GM18520 (cell line): Measurements from ENCODE around the gene ANKS4B.
A peak's percentile ranks its signal among the peaks of the same experiment; 100 is the strongest.
"Not testable (repeated sequence)": the region's sequence is repeated elsewhere in the genome, so short reads cannot be mapped to it uniquely, and the experiment has no call there.

Source experiments
- ATAC-seq: cut with Tn5 transposase; IDR thresholded peaks from one replicate; pipeline ENCODE4 v1.9.1; 2021; ENCODE audit not compliant: unreplicated experiment

ANKS4B gene

GRCh38 chr16:21260870-21261791, 27.6 kb downstream of the ANKS4B start:
- ATAC-seq: no peak

DNA sequence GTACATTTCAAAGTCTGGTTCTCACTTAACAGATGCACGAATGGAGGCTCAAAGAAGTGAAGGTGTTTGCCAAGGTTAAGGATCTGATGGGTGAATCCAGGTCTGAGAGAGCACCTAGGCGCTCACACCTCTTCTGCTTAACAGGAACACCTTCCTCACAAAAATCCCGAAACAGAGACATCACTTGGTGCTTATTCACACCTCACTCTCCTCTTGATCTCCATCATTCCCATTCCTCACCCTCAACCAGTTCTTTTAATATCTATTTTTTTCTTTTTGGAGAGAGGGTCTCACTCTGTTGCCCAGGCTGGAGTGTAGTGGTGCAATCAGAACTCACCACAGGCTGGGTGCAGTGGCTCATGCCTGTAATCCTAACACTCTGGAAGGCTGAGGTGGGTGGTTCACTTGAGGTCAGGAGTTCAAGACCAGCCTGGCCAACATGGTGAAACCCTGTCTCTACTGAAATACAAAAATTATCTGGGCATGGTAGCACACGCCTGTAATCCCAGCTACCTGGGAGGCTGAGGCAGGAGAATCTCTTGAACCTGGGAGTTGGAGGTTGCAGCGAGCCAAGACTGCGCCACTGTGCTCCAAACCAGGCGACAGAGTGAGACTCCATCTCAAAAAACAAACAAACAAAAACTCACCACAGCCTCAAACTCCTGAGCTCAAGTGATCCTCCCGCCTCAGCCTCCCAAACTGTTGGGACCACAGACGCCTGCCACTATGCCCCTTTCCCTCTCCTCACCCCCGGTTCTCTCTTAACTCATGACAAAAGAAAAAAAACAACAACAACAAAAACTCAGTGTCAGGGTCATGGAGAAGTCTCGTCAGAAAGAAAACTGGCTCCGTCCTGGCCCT, 29.5 kb downstream of the ANKS4B start:
- no peak for ATAC-seq

GRCh38 chr16:21263640-21264570, 30.4 kb downstream of the ANKS4B start:
- ATAC-seq: peak; percentile 66

DNA sequence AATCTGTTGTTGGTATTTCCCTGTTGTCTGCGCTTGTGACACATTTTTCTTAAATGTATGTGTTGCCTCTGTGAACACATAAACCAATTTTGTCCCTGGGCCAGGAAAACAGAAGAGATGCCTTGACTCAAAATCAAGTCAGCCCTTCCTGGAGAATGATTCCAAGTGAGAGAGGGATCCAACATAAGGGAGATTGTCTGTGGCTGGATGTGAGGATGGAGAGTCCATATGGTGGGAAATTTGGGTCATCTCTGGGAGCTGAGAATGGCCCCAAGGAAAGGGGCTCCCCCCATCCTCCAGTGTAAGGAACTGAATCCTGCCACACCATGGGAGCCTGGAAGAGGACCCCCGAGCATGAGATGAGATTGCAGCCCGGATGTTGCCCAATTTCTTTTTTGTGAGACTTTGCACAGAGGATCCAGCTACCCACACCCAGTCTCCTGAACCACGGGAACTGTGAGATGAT, 31.1 kb downstream of the ANKS4B start:
- no peak for ATAC-seq

DNA sequence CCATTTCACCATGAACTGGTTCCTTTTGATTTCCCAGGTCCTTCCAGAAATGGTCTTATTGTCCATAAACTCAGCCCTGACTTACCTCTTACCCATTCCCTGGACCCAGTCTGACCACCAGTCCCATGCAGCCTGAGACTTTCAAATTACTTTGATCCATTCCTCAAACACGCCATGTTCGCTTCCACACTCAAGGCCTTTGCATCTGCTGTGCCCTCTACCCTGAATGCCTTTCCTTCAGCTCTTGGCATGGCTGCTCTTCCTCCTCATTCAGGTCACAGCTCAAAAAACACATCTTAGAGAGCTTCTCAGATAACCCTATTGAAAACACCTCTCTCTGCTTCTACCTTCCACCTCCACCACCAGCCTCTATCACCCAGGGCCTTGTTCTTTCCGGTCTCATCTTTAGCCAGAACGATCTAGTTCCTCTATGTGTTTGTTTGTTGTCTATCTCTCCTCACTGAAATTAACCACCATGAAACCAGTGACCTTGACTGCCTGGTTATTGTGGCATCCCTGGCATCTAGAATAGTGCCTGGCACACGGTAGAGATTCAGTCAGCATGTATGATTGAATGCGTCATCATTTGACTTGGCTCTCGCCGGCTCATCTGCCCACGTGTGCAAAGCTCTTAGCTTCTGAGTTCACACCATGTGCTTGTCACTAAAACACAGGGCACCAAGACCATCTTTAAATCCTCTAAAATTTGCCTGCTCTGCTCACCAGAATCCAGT, 31.8 kb downstream of the ANKS4B start:
- ATAC-seq: no peak

GRCh38 chr16:21267298-21267697, 33.8 kb downstream of the ANKS4B start:
- ATAC-seq: no peak

- no peak for ATAC-seq
Observed at GRCh38 chr16:21268236-21268635, 34.7 kb downstream of the ANKS4B start.

GRCh38 chr16:21272253-21272652, 38.8 kb downstream of the ANKS4B start:
- no peak for ATAC-seq

DNA sequence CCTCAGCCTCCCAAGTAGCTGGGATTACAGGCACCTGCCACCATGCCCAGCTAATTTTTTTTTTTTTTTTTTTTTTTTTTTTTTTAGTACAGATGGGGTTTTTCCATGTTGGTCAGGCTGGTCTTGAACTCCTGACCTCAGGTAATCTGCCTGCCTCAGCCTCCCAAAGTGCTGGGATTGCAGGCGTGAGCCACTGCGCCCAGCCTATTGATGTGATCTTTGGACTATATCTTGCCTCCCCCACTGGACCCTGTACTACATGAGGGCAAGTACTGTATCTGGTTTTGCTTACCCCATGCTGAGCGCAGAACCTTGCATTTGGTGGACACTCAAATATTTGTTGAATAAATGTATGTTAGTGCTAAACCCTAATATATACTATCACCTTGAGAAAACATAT, 39.3 kb downstream of the ANKS4B start:
- not testable (repeated sequence) for ATAC-seq

DNA sequence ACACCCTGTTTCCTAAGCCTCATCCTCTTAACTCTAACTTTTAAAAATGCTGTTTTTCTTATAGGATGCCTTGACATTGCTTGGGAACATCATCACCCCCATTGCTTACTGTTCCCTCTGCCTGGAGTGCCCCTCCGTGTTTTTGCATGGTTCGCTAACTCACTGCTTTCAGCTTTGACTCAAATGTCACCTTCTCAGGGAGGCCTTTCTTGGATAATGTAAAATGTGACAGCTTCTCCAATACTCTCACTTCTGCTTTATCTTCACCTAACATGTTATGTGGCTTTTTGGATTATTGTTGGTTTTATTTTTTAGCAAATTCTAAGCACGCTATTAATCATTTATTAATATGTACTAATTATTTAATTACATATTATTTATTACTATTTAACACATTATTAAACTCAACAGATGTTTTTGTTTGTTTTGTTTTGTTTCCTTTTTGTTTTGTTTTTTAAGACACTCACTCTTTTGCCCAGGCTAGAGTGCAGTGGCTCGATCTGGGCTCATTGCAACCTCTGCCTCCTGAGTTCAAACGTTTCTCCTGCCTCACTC, 40.8 kb downstream of the ANKS4B start:
- no peak for ATAC-seq

DNA sequence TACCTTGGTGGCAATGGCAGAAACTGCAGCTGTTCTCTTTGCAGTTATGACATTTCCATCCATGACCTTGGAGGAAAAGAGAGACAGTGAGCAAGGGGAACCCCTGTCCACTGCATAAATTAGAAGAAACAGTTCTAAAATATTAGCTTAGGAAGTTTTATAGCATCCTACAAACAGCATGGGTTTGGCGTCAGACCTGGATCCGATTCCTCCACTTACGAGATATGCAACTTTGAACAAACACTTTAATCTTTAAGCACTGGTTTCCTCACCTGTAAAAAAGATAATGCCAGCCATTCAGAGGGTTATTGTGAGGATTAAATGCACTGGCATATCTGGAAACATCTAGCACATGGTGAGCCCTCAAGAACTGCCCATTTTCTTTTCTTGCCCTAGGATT, 42.0 kb downstream of the ANKS4B start:
- no peak for ATAC-seq

DNA sequence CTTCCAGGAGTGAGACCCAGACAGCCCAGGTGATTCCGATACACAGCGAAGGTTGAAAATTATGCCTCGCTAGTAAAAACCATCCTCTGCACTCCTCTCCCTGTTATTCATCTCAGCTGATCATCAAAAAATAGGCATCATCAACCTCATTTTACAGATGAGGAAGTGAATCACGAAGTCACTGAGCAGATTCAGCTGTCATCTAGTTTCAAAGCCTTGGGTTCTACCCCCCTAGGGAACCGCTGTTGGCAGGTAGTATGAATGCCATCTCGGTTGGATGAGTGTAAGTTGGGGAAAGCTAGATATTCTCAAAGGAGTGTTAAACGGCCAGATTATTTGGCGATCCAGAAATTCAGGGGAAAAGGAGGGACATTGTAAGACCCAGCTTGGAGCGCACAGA, 42.6 kb downstream of the ANKS4B start:
- no peak for ATAC-seq

DNA sequence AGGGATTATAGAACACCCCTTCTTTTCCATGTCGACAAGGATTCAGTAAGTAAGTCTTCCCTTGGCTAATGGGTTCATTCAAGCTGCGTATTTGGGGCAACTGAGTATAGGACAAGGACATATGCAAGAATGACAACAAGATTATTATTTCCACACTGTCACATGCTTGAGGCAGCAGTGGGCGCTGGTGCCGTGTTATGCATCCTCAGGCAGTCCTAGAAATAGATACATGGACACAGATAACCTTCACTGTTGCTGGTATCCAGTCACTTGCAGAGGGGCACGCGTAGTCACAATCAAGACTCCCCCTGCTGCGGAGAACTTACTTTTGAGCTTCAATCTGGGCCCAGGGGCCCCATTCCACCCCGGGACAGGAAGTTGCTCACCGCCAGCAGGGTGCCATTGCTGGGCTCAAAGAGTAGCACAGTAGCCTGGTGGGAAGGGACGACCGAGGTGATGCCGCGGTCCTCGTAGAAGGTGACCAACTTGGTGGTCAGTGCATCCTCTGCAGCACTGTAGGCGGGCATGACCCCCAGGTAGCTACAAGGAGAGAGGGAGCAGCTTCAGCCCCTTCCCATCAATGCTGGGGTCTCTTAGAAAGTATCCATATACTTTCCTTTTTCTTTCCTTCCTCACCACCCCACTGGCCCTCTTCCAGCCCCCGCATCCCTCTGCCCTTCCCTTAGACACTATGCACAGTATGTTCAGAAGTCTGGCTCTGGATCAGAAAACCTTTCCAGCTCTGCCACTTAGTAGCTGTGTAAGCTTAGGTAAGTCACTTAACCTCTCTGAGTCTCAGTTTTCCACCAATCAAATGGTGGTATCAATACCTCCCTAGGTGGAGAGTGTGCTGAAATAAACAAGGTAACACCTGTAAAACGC, 43.8 kb downstream of the ANKS4B start:
- ATAC-seq: no peak

DNA sequence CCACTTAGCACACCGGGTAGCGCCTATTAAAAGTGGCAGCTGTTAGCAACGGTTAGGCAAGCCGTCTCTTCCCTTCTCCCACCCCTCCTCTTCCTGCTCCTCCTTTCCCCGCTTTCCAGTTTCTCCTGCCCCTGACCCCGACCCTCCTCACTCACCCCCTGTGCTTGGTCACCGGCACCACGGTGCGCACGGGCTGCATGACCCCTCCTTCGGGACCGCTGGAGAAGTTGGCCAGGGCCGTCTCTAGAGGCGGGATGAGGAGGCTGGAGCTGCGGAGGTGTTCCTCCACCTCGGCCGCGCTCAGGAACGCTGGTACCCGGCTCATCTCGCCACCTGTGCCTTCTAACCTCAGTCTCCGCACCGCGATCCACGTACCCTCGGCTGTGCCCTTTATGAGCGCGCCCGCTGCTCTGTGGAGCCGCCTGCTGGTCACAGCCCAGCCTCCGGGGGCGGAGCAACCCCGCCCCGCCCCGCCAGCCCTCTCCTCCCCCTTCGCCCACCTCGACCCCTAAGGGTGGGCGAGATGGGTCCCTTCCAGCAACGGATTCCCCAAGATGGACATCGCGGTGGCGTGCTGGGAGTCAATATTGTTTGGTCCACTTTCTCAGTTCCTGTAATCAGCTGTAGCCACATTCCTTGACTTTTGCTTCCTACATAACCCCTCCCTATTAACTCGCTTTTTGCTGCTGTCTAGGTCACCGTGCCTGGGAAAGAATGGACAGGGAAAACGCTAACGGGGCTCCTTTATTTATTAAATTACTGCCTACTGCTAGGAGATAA, 44.6 kb downstream of the ANKS4B start, which contains the start of gene CRYM:
Gene CRYM, minus strand, starts transcription at position 364 of the 780 bp plus-strand sequence. Its CDS starts 39 bp downstream, at position 325.
- ATAC-seq: no peak

DNA sequence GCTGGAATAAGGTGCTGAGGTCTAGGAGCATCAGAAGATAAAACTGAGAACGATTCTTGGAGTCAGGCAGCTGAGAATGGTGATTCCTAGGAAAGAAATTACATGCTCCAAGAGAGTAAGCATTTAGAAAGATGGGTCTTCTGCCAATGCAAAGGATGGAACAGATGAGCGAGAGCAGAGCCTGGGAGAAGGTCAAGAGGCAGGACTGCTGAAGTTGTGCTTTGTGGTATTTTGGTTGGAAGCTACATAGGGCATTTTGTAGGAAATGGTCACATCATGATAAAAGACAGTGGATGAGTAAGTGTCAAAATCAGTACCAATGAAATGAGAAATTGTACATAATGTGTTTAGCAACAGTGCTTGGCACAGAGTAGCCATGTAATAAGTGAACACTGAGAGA, 46.0 kb downstream of the ANKS4B start:
- no peak for ATAC-seq

GRCh38 chr16:21281698-21282389, 48.3 kb downstream of the ANKS4B start:
- no peak for ATAC-seq
